Esophagus mucosa (tissue), 1 donor: ENCODE results near the gene THNSL1. TPM values are rescaled to one million over a fixed set of nuclear protein-coding genes. Genes with fewer than 3 reads are reported as not detected.
A peak's percentile ranks its signal among the peaks of the same experiment; 100 is the strongest.
"Not testable (repeated sequence)": the region's sequence is repeated elsewhere in the genome, so short reads cannot be mapped to it uniquely, and the experiment has no call there.

Source experiments
- ATAC-seq: fragments of 200-7000 bp; cut with Tn5 transposase; one replicate; pipeline ENCODE4 v1.9.1; 2020
- total RNA-seq: library from RNA; stranded (reverse); gene quantifications from one replicate; pipeline ENCODE4 v1.2.4, GENCODE V29; 2023
- donor health status: DM: yes; HTN: yes; CAD: no.

THNSL1 gene
- total RNA-seq, 1 donor from 2014 or later: 2.0 TPM

DNA sequence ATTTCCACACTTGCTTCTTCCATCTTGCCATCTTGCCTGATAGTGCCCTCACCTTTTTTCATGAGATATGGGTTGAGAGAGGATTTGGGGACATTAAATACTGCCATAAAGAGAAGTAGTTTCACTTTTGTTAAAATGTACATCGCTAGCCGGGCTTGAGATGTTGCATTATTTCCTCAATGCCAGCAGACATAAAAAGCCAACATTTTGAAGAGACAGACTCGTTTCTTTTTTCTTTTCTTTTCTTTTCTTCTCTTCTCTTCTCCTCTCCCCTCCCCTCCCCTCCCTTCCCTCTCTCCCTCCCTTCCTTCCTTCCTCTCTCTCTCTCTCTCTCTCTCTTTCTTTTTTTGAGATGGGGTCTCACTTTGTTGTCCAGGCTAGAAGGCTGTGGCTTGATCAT lies 18.4 kb upstream of the THNSL1 start:
- no peak for ATAC-seq

DNA sequence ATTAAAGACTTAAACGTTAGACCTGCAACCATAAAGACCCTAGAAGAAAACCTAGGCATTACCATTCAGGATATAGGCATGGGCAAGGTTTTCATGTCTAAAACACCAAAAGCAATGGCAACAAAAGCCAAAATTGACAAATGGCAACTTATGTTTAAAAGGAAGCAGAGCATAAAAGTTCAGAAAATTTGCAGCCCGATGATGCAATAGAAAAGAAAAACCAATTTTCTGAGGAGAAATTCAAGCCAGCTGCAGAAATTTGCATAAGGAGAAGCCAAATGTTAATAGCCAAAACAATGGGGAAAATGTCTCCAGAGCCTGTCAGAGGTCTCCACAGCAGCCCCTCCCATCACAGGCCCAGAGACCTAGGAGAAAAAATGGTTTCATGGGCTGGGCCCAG lies 4.8 kb upstream of the THNSL1 start:
- not testable (repeated sequence) for ATAC-seq

DNA sequence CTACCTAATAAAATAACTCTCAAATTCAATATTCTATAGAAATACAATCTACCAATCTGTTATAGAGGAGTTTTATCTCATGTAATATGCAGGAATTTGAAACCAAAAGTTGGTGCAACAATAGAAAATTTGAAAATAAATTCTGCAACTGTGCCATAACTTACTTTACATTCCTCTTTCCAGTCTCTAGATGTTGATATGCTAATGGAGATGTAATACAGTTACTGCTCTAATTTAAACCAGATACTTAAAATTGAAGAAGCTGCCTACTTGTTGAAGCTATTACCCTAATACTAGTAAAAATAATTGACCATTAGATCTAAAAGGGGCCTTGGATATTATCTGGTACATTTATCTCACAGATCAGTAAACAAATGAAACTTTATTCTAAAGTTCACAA lies 1.8 kb upstream of the THNSL1 start:
- ATAC-seq: no peak

DNA sequence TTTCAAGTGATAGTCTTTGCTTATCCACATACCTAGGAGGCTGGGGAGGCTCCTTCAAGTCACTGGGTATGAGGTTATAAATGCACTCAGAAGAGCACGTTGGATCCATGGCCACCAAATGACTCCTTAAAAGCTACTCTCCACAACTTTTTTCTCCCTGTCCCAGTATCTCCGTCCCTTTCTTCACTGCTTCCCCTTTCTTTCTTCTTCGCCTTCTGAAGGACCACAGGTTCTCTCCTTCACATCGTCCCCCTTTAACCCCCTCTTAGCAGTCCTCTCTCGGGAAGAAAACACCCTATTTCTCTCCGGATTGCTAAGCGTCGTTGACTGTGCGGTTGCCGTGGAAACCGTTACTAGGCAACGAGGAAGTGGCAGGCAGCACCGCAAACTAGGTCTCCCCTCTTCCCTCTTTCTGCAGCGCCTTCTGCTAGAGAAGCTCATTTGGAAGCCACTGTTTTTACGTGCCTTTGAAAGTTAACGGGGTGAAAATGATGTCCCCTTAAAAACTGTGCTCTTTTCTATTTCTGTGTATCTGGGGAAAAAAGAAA lies 510 bp upstream of the THNSL1 start, which contains the start of gene ENKUR:
ENKUR (minus strand) TSS at position 331 of the 548 bp plus-strand sequence; CDS start at position 109, 222 bp downstream.
- ATAC-seq: peak; percentile 59

GRCh38 chr10:25017154-25017590 lies 760 bp downstream of the THNSL1 start:
- no peak for ATAC-seq

- no peak for ATAC-seq
Observed at GRCh38 chr10:25017661-25018060, 1.2 kb downstream of the THNSL1 start.

DNA sequence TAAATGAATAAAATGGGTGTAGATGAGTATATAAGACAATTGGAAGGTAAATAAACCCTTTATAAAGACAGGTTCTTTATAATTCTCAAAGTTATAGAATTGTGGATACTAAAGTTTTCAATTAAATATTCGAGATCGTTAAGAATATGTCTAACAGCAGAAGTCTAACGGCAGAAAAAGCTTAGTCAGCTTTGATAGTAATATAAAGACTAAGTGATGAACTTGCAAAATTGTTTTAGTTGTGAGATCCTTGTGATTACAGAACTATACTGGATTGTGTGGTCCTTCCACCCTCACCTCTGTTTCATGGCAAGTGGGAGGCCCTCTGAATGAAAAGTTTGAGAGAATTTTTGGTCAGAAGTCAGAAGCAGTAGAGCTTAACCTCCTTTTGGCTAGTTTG lies 2.3 kb downstream of the THNSL1 start:
- no peak for ATAC-seq

- ATAC-seq: no peak
Observed at GRCh38 chr10:25023278-25023677, 6.9 kb downstream of the THNSL1 start.

GRCh38 chr10:25024528-25024927 lies 8.1 kb downstream of the THNSL1 start:
- no peak for ATAC-seq

- no peak for ATAC-seq
Observed at GRCh38 chr10:25026463-25026862, 10.1 kb downstream of the THNSL1 start.

GRCh38 chr10:25028711-25029110 lies 12.3 kb downstream of the THNSL1 start:
- no peak for ATAC-seq

GRCh38 chr10:25029519-25029918 lies 13.1 kb downstream of the THNSL1 start:
- no peak for ATAC-seq

DNA sequence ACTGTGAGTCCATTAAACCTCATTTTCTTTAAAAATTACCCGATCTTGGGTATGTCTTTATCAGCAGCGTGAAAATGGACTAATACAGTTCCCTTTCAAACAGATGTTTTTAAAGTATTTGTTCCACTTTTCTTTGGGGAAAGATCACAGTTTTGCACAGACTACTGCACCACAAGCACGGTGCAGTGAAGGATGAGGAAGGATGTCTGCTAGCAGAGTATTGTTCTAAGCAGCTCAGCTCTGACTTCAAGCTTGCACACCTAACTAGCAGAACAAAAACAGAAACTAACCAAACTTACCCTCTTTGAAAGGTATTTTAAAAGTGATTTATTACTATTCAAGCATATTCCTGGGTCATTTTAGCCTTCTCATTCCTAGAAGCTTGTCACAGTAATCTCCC lies 20.0 kb downstream of the THNSL1 start:
- no peak for ATAC-seq

DNA sequence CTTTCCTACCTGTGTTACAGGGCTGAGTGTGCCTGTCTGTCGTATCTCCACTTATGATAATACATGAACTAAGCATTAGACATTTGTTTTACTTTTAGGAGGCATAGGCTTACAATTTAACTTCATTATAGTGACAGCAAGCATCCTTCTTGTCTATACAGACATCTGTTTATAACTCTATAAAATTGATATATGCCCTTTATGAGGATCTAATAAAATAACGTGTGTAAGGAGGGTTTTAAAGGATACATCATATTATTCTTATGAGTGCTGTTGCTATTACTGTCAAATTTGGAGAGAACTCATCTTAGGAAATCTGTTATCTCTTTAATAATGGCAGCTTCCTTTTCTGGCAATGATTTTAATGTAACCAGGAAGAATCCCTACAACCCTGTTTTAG lies 21.9 kb downstream of the THNSL1 start:
- ATAC-seq: no peak

- no peak for ATAC-seq
Observed at GRCh38 chr10:25039531-25039930, 23.1 kb downstream of the THNSL1 start.

DNA sequence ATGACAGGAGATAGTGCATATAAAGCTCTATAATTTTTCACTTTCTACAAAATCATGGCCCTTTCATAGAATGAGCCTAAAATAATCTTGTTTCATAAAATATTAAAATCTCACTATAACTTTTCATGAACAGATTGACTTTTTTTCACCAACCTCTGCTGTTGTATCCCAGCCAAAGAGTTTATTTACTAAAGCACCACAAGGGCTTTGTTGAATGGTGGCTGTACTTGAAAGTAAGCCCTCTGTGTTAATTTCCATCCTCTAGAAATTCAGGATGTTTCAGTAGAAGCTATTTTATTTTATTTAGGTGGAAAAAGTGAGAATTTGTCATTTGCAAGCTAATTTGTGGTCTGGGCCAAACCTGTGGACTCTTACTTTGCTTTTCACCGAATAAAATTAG lies 30.2 kb downstream of the THNSL1 start:
- ATAC-seq: no peak

DNA sequence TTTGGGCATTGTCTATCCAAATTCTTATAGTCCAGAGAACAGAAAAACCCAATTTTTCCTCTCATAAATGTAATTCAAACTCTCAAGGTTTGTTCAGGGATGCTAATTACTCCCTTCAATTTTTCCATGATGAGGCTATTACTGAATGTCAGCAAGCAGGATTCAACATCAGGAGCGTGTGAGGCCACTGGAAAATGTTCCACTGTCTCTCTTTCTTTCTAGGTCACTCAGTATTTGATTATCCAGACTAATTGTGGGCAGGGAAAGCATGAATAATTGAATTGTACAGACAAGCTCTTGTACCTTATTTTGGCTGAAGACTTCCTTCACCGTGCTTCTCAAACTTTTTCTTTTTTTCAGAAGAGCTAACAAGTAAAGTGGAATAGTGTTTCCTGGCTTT lies 30.7 kb downstream of the THNSL1 start:
- no peak for ATAC-seq

DNA sequence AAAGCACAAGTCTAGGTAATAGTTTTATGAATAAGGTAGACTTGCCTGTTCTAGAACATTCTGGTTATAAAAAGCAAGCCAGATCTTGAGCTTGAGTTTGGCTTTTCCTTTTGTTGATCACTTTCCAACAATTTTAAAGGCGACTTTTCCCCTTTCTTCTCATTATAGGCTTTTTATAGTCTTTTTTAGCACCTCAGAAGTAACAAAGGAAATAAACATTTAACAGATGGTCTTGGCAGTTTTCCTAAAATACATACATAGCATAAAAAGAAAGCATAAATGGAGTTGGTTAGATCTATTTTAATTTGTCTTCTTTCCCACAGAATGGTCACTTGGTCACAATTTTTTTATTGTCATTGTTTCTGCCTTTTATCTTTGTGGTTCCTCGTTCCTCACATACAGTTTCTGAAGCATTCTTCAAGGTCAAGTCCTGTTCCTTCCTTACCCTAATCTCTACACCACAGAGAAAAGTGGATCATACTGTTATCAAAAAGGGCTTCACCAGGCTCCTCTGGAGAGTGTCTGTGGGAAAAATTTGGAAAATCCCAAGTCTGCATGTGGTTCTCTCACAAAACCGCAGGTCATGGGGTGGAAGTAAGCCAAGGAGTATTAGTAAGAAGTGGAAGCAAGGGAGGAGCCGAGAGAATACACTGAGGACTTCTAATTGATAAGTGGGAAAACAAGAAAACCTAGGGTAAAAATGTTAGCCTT lies 31.3 kb downstream of the THNSL1 start:
- ATAC-seq: no peak

- ATAC-seq: no peak
Observed at GRCh38 chr10:25048450-25048849, 32.0 kb downstream of the THNSL1 start.

DNA sequence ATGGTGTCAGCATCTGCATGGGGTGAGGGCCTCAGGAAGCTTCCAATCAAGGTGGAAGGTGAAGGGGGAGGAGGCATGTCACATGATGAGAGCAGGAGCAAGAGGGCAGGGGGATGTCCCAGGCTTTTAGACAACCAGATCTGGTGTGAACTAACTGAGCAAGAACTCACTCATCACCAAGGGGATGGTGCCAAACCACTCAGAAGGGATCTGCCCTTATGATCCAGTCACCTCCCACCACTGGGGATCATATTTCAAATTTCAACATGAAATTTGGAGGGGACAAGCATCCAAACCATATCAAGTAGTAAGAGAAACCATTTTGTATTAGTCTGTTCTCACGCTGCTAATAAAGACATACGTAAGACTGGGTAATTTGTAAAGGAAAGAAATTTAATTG lies 33.6 kb downstream of the THNSL1 start:
- ATAC-seq: no peak

DNA sequence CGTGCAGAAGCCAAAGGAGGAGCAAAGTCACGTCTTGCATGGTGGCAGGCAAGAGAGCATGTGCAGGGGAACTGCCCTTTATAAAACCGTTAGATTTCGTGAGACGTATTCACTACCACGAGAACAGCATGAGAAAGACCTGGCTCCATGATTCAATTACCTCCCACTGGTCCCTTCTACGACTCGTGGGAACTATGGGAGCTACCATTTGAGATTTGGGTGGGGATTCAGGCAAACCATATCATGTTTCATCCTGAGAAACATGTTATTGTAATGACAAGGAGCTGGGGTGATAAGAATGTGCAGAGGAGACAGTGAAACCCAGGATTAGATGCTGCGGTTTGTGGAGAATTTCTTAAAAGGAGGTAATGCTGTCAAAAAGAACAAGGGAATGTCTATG lies 34.0 kb downstream of the THNSL1 start:
- no peak for ATAC-seq

DNA sequence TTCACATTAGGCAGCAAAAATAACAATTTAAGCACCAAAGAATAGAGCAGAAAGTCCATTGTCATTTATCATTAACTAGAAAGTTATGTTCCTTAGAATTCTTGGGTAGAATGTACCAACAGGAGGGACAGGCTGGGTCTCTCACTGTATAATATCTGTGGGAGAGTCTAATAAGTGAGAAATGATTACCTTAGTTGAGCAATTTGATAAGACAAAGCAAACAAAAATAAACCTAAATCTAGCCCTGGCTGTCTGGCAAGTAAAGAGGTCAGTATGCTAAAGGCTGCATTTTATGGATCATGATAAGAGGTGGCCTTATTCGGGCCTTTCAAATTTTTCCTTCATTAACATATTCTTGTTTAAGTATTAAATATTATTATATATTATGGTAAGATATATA lies 35.6 kb downstream of the THNSL1 start:
- ATAC-seq: no peak

DNA sequence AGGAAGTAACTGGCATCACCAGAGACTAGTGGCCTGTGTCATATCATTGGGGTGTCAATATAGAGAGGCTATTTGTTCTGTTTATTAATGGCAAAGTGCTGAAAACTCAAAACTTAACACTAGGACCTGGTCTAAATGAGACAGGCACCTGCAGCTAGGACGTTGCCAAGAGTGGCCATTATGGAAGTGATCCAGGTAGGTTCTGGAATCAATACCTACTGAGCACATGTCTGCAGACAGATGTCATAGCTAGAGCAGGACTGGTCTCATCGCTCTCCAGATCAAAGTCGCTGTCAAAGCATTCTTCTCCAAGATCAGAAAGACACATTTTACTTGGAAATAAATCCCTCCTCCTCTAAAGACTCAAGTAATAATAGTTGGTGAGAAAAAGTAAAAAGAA lies 40.3 kb downstream of the THNSL1 start:
- no peak for ATAC-seq

DNA sequence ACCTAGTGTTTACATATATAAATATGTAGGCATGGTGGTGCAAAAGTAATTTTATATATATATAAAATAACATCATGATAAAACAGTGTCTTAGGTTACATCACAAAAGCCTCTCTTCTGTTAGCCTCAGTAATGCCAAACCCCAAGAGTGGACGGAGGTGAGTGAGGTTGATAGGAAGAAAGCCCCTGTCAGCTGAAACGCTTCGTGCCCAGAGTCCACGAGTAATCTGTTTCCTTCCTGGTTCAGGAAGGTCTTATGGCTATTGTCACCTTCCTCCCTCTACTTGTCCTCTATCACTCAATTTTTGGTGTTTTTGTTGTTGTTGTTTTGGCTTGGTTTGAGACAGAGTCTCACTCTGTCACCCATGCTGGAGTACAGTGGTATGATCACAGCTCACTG lies 41.5 kb downstream of the THNSL1 start:
- no peak for ATAC-seq

- peak; percentile 70 for ATAC-seq
Observed at GRCh38 chr10:25059990-25060389, 43.6 kb downstream of the THNSL1 start.
